HG02840 (cell line): ENCODE measurements around the gene OR10AG1.

Experiments used
- ATAC-seq: cut with Tn5 transposase; IDR thresholded peaks from one replicate; pipeline ENCODE4 v1.9.1; 2021; ENCODE audit warnings: mild to moderate bottlenecking, moderate library complexity, moderate number of reproducible peaks; ENCODE audit not compliant: unreplicated experiment, low FRiP score

The OR10AG1 gene

GRCh38 chr11:55969845-55970244, at the start of gene OR10AG1:
TSS of gene OR10AG1 (minus strand) at chr11:55969945. CDS start at chr11:55969907, 38 bp downstream.
- ATAC-seq = no peak

- ATAC-seq = no peak
Observed at GRCh38 chr11:56013805-56014204, 44.1 kb upstream of the OR10AG1 start.

GRCh38 chr11:56010716-56011115, 41.0 kb upstream of the OR10AG1 start:
- ATAC-seq = no peak

GRCh38 chr11:55994525-55994924, 24.8 kb upstream of the OR10AG1 start, which contains the start of gene OR5F1:
TSS of gene OR5F1 (minus strand) at chr11:55994625. CDS start at chr11:55994625, 0 bp downstream.
- no peak for ATAC-seq

- no peak for ATAC-seq
Observed at GRCh38 chr11:55970935-55971334, 1.2 kb upstream of the OR10AG1 start.

- ATAC-seq = no peak
Observed at GRCh38 chr11:55967914-55968313, 1.8 kb downstream of the OR10AG1 start.

- ATAC-seq = no peak
Observed at GRCh38 chr11:55966391-55966790, 3.4 kb downstream of the OR10AG1 start.

GRCh38 chr11:55956521-55956920, 13.2 kb downstream of the OR10AG1 start:
- no peak for ATAC-seq

- no peak for ATAC-seq
Observed at GRCh38 chr11:55949330-55949729, 20.4 kb downstream of the OR10AG1 start.

- ATAC-seq = no peak
Observed at GRCh38 chr11:55942785-55943392, 26.9 kb downstream of the OR10AG1 start.

GRCh38 chr11:55936300-55936699, 33.4 kb downstream of the OR10AG1 start, which contains the start of gene OR5I1:
TSS of gene OR5I1 (minus strand) at chr11:55936400. CDS start at chr11:55936400, 0 bp downstream.
- ATAC-seq = no peak

GRCh38 chr11:55920537-55920936, 49.2 kb downstream of the OR10AG1 start:
- ATAC-seq = no peak
